D721Med (cell line): ENCODE measurements around the gene ROBO1.

Experiments
- DNase-seq: peaks from one replicate; pipeline ENCODE4 v3.0.0; 2011; ENCODE audit warnings: low spot score; ENCODE audit not compliant: insufficient read length
- FAIRE-seq: peaks from 2 replicates; lab custom pipeline; 2011; peaks lifted over from hg19 to GRCh38; lab: Jason Lieb, UNC
- TF ChIP-seq, protein P1 (sequence below): IDR thresholded peaks from 2 replicates; pipeline ENCODE4 v1.5.1; 2012; ENCODE audit warnings: mild to moderate bottlenecking, control low read depth; ENCODE audit not compliant: insufficient read depth; ENCODE audit errors: missing control alignments

Gene ROBO1

DNA sequence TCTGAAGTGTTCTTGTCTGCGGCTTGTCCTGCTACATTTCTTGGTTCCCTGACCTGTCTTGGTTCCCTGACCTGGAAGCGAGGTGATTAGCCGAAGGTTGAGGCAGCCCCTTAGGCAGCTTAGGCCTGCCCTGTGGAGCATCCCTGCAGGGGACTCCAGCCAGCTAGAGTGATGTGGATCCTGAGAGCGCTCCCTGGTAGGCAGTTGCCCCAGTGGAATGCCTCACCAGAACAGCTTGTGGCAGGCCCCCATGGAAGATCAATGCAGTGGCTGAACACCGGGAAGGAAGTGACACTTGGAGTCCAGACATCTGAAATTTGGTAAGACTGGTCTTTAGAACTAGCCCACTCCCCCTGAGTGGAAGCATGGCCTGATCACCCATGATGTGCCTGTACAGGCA is 5.5 kb upstream of the ROBO1 start:
- TF ChIP-seq, protein P1, sequence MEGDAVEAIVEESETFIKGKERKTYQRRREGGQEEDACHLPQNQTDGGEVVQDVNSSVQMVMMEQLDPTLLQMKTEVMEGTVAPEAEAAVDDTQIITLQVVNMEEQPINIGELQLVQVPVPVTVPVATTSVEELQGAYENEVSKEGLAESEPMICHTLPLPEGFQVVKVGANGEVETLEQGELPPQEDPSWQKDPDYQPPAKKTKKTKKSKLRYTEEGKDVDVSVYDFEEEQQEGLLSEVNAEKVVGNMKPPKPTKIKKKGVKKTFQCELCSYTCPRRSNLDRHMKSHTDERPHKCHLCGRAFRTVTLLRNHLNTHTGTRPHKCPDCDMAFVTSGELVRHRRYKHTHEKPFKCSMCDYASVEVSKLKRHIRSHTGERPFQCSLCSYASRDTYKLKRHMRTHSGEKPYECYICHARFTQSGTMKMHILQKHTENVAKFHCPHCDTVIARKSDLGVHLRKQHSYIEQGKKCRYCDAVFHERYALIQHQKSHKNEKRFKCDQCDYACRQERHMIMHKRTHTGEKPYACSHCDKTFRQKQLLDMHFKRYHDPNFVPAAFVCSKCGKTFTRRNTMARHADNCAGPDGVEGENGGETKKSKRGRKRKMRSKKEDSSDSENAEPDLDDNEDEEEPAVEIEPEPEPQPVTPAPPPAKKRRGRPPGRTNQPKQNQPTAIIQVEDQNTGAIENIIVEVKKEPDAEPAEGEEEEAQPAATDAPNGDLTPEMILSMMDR = no peak
- FAIRE-seq (no peak), DNase-seq (no peak)

DNA sequence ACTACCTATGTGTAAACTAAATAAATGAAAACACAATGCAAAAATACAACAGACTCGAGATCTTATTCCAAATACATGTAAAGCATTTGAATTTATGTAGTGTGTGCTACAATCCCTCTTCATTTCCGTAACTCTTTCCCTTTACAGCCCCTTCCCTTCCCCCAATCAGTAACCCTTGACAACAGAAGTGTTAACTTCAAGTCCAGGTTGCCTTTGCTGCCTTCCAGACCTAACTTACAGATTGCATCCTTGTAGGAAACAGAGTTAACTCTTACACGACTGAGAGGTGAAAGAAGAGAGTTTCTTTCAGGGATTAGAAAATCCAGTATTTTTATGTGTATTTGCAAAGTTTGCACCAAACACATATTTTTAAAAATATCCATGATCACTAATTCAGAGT is 1.4 kb upstream of the ROBO1 start:
- no peak for DNase-seq
- TF ChIP-seq, protein P1 = no peak
- FAIRE-seq = no peak

DNA sequence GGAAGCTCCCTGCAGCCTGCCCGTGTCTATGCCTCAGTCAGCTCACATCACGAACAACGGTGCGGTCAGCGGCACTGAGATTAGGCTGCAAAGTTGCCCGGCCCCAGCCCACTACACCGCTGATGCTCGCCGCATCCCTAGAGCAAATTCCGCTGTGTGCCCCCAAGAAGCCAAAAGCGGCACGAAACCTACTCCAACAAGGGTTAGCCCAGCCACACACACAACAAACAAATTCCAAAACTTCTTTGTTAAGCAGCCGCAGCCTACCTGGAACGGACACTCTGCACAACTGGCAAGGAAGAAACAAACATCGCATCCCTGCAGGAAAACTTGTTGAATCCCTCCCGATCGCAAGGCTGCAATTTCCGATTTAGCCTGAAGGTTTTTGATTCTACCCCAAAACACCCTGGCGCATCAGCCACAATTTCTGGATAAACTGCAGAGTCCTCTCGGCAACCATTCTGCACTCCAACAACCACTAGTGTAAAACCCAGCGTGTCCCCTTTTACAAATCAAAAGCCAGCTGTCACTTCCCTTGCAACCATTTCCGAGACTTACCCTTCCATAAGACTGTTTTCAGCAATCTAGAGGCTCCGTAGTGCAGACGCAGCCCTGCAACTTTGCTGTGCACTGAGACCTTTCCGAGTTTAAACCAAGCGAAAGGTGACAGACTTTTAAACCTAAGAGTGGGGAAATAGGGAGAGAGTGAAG is 449 bp downstream of the ROBO1 start:
- TF ChIP-seq, protein P1 = no peak
- no peak for FAIRE-seq
- DNase-seq = no peak

DNA sequence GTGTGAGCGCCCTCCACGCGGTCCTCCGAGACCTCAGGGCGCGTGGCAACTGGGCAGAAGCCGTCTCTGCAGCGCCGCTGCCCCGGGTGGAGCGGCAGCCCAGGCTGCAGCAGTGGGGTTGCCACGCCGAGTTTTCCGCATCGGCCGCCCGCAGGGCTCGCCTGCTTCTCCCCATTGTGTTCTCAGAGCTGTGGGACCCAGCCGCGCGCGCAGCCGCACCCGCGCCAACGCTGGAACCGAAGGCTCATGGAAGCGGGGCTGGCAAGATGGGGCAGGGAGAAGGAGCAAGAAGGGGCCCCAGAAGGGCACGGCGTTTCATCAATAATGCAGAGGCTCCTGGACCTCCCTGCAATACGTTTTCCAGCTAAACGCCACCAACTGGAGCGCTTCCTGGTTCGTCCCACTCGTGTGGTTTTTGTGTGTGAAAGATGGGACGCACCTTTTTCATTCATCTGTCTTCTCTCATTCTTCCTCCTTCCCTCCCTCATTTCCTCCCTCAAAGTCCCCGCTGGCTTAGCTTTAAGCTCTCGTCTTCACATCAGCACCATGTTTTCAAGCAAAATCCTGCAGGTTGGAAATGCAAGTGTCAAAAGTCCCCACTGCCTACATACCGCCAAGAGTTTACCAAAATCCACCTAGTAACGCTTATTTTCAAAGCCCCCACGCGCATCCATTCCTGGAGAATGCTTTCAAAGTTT is 1.2 kb downstream of the ROBO1 start:
- TF ChIP-seq, protein P1 = no peak
- DNase-seq = no peak
- no peak for FAIRE-seq

DNA sequence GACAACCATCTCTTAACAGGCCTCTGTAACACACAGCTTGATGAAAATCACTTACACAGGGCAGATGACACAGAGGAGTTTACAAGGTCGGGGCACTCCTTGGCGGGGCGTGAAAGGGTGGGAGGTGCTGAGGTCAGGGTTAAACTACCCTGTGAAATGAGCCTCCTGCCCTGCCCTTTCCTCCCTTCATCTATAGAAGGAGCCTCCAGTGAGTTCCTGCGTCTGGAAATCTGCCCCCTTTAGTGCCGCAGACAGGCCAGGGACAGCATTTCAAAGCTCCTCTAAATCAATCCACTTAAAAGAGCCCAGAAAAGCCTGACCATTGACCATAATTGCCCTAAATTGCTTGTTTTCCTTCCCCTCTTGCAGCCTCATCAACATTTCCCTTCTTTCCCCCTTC is 1.9 kb downstream of the ROBO1 start:
- TF ChIP-seq, protein P1 = no peak
- DNase-seq = no peak
- FAIRE-seq = no peak

DNA sequence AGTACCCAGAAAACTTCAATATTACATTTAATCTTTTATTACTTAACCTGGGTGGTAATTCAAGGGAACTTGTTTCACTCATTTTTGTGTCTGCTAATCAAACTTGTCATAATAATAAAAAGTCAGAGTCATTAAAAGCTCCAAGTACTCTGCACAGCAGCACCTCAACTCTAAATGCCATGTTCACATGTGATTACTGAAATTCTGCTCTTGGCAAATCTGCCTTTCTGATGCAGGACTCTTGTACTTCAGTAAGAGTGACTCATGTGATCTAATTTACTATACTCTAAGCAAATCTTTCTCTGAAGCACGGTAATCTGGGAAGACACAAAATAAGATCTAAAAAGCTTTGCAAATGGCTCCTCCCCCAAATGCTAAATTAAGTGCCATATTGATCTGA is 6.4 kb downstream of the ROBO1 start:
- no peak for DNase-seq
- no peak for FAIRE-seq
- TF ChIP-seq, protein P1 = no peak

DNA sequence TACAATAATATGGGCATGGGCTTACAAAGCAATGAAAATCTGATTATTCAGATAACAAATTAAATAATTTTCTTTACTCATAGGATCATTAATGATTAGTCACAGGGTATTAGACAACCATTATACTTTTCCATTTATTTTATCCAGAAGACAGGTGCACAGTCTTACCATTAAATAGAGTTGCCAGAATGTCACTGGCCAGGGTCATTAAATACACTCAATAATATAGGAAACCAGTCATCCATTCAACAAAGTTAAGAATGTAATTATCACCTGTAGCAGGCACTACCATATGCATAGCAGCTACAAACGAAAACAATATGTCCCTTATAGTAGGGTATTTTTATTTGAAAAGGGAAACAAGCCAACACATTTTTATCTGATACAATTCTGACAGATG is 16.1 kb downstream of the ROBO1 start:
- TF ChIP-seq, protein P1 = no peak
- FAIRE-seq = no peak
- DNase-seq = no peak
